Panc1 (cell line): ENCODE results near the gene ANKRD13C. TPM values are rescaled to one million over a fixed set of nuclear protein-coding genes. Genes with fewer than 3 reads are reported as not detected.

Source experiments
- ATAC-seq: fragments of 200-7000 bp; cut with Tn5 transposase; 2 replicates; pipeline ENCODE4 v1.9.1; 2020; ENCODE audit warnings: mild to moderate bottlenecking, moderate library complexity
- BruUV-seq: library from RNA; stranded (reverse); fragments of 400-500 nt; replicated peaks from 2 replicates; lab custom pipeline; 2021; lab: Mats Ljungman, UMichigan
- CTCF ChIA-PET: fragments of 300-600 bp; sonication (Branson Sonifier 250); formaldehyde crosslinking; loops from one replicate; lab custom pipeline; 2022; ENCODE audit warnings: antibody characterized with exemption; lab: Charles Lee
- POLR2A ChIA-PET: fragments of 300-600 bp; sonication (Branson Sonifier 250); formaldehyde crosslinking; loops from one replicate; lab custom pipeline; 2022; ENCODE audit warnings: antibody characterized with exemption; lab: Charles Lee
- DNase-seq: peaks from one replicate; pipeline ENCODE4 v3.0.0-alpha.2; 2010; ENCODE audit warnings: low read depth, low spot score
- H3K27ac ChIP-seq: 2 replicates; pipeline ENCODE4 v1.5.1; 2011; ENCODE audit warnings: mild to moderate bottlenecking, low read length, inconsistent platforms
- H3K27me3 ChIP-seq: fragments of 200-500 bp; sonication (Bioruptor generic); 2 replicates; pipeline ENCODE4 v1.6.0; 2014; ENCODE audit warnings: low read length, inconsistent platforms; ENCODE audit not compliant: control insufficient read depth, insufficient read depth
- H3K36me3 ChIP-seq: fragments of 200-500 bp; sonication (Bioruptor generic); 2 replicates; pipeline ENCODE4 v1.5.1; 2014; ENCODE audit warnings: inconsistent platforms, mild to moderate bottlenecking, low read length, moderate library complexity; ENCODE audit not compliant: control insufficient read depth, insufficient read depth
- H3K4me1 ChIP-seq: 2 replicates; pipeline ENCODE4 v1.5.1; 2011; ENCODE audit warnings: inconsistent platforms, mild to moderate bottlenecking, low read length, moderate library complexity; ENCODE audit not compliant: control insufficient read depth, insufficient read depth
- H3K4me3 ChIP-seq, 2 experiments: 2 replicates each; pipeline ENCODE4 v1.5.1; 2011 to 2012; ENCODE audit warnings: low read depth in 2 of 2, low read length in 2 of 2, mild to moderate bottlenecking in 2 of 2, inconsistent platforms in 1 of 2, moderate library complexity in 1 of 2
- H3K9me3 ChIP-seq: fragments of 200-500 bp; sonication (Bioruptor generic); 2 replicates; pipeline ENCODE4 v1.5.1; 2014; ENCODE audit warnings: low read depth, mild to moderate bottlenecking, inconsistent platforms, low read length, moderate library complexity; ENCODE audit not compliant: control insufficient read depth, insufficient read depth
- CTCF ChIP-seq: fragments of 450-650 bp; IDR thresholded peaks from 2 replicates; pipeline ENCODE4 v1.5.1; 2017; ENCODE audit warnings: mild to moderate bottlenecking
- POLR2AphosphoS5 ChIP-seq: IDR thresholded peaks from 2 replicates; pipeline ENCODE4 v1.6.1; 2012; ENCODE audit warnings: mild to moderate bottlenecking, low read depth, low read length, moderate library complexity
- REST ChIP-seq, 2 experiments: IDR thresholded peaks; 2 replicates each; pipeline ENCODE4 v1.6.1; 2011 to 2012; ENCODE audit warnings: low read depth in 2 of 2, control low read depth in 1 of 2, low read length in 1 of 2, mild to moderate bottlenecking in 1 of 2, moderate library complexity in 1 of 2; ENCODE audit not compliant: insufficient read depth in 1 of 2
- SIN3A ChIP-seq: IDR thresholded peaks from 2 replicates; pipeline ENCODE4 v1.6.1; 2012; ENCODE audit warnings: low read depth, mild to moderate bottlenecking, low read length, moderate library complexity, borderline replicate concordance; ENCODE audit not compliant: insufficient read depth
- TCF7L2 ChIP-seq: IDR thresholded peaks from 2 replicates; pipeline ENCODE4 v1.6.1; 2011; ENCODE audit warnings: mild to moderate bottlenecking, low read depth, low read length, inconsistent platforms
- in situ Hi-C: cut with HindIII; loops from 2 replicates; pipeline ENCODE4 v1.10.0; 2016; ENCODE audit warnings: low sequenced_read_pairs, low pct_unique_long_range_greater_than_20kb
- intact Hi-C: fragments of 100-400 bp; cut with micrococcal nuclease; formaldehyde crosslinking; loops from one replicate; pipeline ENCODE4 v1.10.0; 2022; ENCODE audit not compliant: unreplicated experiment
- total RNA-seq: library from RNA; stranded (reverse); gene quantifications from one replicate; pipeline ENCODE4 v1.2.1, GENCODE V29; 2021; ENCODE audit not compliant: unreplicated experiment

ANKRD13C gene
- total RNA-seq, 1 experiment from 2014 or later, result 20.7 TPM

- no TSS peak for BruUV-seq
- no peak overlapping the region for H3K4me3 ChIP-seq
- H3K27ac ChIP-seq, result no peak overlapping the region
- DNase-seq, result no peak
- in situ Hi-C loops, result no loop called here
- peaks cover 8% of the 10 kb centered on the region; the same call in 1 of the 2 replicates for H3K36me3 ChIP-seq
- H3K27me3 ChIP-seq, result no peaks in the 10 kb centered on the region
- no peak for ATAC-seq
- no peaks in the 10 kb centered on the region for H3K4me1 ChIP-seq
- POLR2A ChIA-PET, result interaction anchor here (0.6 kb wide), 1 partner anchor 723 kb away, joined by 7 read pairs; no protein-coding TSS in a partner anchor
- no peak for TF ChIP-seq TCF7L2
- no peak for TF ChIP-seq SIN3A
- CTCF ChIA-PET, result no interaction called here
- no peaks in the 10 kb centered on the region for H3K9me3 ChIP-seq
- intact Hi-C loops, result no loop called here
Measured at GRCh38 chr1:70264839-70265238, 89.7 kb downstream of the ANKRD13C start.

DNA sequence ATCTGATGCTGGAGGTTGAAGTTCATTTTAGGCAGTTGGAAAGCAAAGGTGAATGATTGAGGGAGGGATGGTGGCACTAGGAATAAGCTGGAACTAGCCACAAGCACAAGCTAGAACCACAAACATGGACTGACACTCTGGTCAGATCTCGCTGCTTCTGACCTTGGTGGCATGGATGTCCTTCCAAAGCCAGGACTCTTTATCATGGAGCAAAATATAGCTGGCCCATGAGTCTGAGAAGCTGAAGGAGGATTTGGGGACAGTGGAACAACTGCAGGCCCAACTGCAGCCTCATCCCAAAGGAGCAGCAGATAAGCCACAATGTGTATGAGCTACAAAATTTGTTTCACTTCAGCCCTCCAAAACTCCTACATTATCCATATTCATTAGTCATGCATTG, 97.9 kb downstream of the ANKRD13C start:
- no peak overlapping the region for H3K27ac ChIP-seq
- DNase-seq, result no peak
- BruUV-seq, result no TSS peak
- H3K36me3 ChIP-seq, result peaks cover 12% of the 10 kb centered on the region
- no peaks in the 10 kb centered on the region for H3K27me3 ChIP-seq
- no peaks in the 10 kb centered on the region for H3K9me3 ChIP-seq
- H3K4me3 ChIP-seq, result no peak overlapping the region
- in situ Hi-C loops, result no loop called here
- peak; percentile 36 for ATAC-seq
- H3K4me1 ChIP-seq, result no peaks in the 10 kb centered on the region
- TF ChIP-seq CTCF (no peak), SIN3A (no peak), TCF7L2 (no peak), POLR2AphosphoS5 (no peak), REST (IDR thresholded peaks at IDR 0.05; ENCODE audit: insufficient read depth in 1 of 2, low read depth in 2 of 2, low read length in 1 of 2) (no peak)
- intact Hi-C loops, result loop anchor here (10.0 kb wide), 1 partner anchor 258 kb away; no protein-coding TSS in a partner anchor
- ChIA-PET POLR2A (interaction anchor here (0.6 to 0.8 kb wide), 2 partner anchors 48 to 50 kb away, joined by 3 read pairs; no protein-coding TSS in a partner anchor), CTCF (no interaction called here)

DNA sequence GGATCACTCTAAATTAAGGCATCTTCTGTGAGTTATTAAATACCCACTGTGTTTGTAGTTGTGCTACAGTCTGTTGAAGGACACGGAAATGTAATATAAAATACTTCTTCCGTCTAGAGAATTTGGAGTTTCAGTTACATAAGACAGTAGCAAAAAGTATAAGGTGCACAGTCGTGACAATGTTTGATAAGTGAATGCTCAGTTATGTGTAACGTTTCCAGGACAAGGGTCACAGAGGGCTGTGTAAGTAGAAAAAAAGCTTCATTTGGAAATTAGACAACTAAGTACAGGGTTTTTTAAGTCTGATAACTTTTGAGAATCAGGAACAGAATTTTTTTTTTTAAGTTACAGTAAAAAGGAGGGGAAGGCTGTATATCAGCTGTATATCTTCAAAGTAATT, 105.8 kb downstream of the ANKRD13C start:
- no peak for ATAC-seq
- POLR2A ChIA-PET, result no interaction called here
- Histone ChIP-seq H3K9me3 (no peaks in the 10 kb centered on the region), H3K4me3 (no peak overlapping the region), H3K27me3 (no peaks in the 10 kb centered on the region), H3K36me3 (peaks cover 85% of the 10 kb centered on the region), H3K27ac (no peak overlapping the region), H3K4me1 (no peaks in the 10 kb centered on the region)
- CTCF ChIA-PET, result no interaction called here
- BruUV-seq, result no TSS peak
- no peak for DNase-seq
- in situ Hi-C loops, result no loop called here
- no peak for TF ChIP-seq CTCF
- TF ChIP-seq TCF7L2, result no peak
- TF ChIP-seq POLR2AphosphoS5, result no peak
- TF ChIP-seq REST (IDR thresholded peaks at IDR 0.05; ENCODE audit: insufficient read depth in 1 of 2, low read depth in 2 of 2, low read length in 1 of 2), result no peak
- TF ChIP-seq SIN3A, result no peak
- intact Hi-C loops, result no loop called here
